Vagina (tissue), 2 donors: ENCODE measurements around the gene PAX8. TPM values are rescaled to one million over a fixed set of nuclear protein-coding genes. Genes with fewer than 3 reads are reported as not detected.

Source experiments
- DNase-seq, 2 donors: peaks; one replicate each; pipeline ENCODE4 v3.0.0-alpha.2; 2017; ENCODE audit errors: extremely low spot score in 2 of 2
- H3K27ac ChIP-seq: fragments of 200-600 bp; sonication (generic); one replicate; pipeline ENCODE4 v1.5.1; 2019
- H3K27me3 ChIP-seq: fragments of 200-600 bp; sonication (generic); one replicate; pipeline ENCODE4 v1.5.1; 2019
- H3K36me3 ChIP-seq, 2 donors: fragments of 200-600 bp; sonication (generic); one replicate each; pipeline ENCODE4 v1.5.1; 2017 to 2019
- H3K4me1 ChIP-seq: fragments of 200-600 bp; sonication (generic); one replicate; pipeline ENCODE4 v1.5.1; 2019
- H3K4me3 ChIP-seq, 2 donors: fragments of 200-600 bp; sonication (generic); 1 replicate in 1 of 2; 2 replicates in 1 of 2; pipeline ENCODE4 v1.5.1; 2016 to 2019
- H3K9me3 ChIP-seq: fragments of 200-600 bp; sonication (generic); one replicate; pipeline ENCODE4 v1.5.1; 2019
- CTCF ChIP-seq, 3 experiments: fragments of 450-650 bp in 2 of 3; fragments of 200-600 bp in 1 of 3; sonication (generic) in 1 of 3; IDR thresholded peaks; one replicate each; pipeline ENCODE4 v1.5.1; 2017 to 2019; ENCODE audit warnings: antibody characterized with exemption in 3 of 3, mild to moderate bottlenecking in 2 of 3, moderate library complexity in 2 of 3
- POLR2A ChIP-seq, 2 donors: fragments of 450-650 bp; IDR thresholded peaks; one replicate each; pipeline ENCODE4 v1.6.1; 2017; ENCODE audit warnings: antibody characterized with exemption in 2 of 2, mild to moderate bottlenecking in 2 of 2, moderate library complexity in 2 of 2
- POLR2AphosphoS5 ChIP-seq, 2 donors: sonication (generic); formaldehyde crosslinking; IDR thresholded peaks; one replicate each; pipeline ENCODE4 v1.9.0; 2017; ENCODE audit warnings: antibody characterized with exemption in 2 of 2, mild to moderate bottlenecking in 2 of 2, low read depth in 1 of 2; ENCODE audit not compliant: insufficient read depth in 1 of 2
- intact Hi-C: fragments of 100-400 bp; cut with DNase I; formaldehyde crosslinking; loops from one replicate; pipeline ENCODE4 v1.15.1; 2023
- total RNA-seq: library from RNA; depleted of rRNA; stranded (reverse); fragments of >200 nt; gene quantifications from one replicate; pipeline ENCODE4 v1.2.3, GENCODE V29; 2016

The PAX8 gene
- total RNA-seq, 1 donor from 2014 or later = 1.7 TPM

GRCh38 chr2:113240915-113241911, 37.5 kb downstream of the PAX8 start:
- Histone ChIP-seq H3K9me3 (no peaks in the 10 kb centered on the region), H3K4me1 (peaks cover 47% of the 10 kb centered on the region), H3K36me3 (no peaks in the 10 kb centered on the region), H3K27me3 (no peaks in the 10 kb centered on the region), H3K27ac (peak overlapping the region; percentile 86), H3K4me3 (no peak overlapping the region)
- intact Hi-C loops = no loop called here
- TF ChIP-seq CTCF (IDR thresholded peaks at IDR 0.05) (no peak), POLR2A (IDR thresholded peaks at IDR 0.05) (no peak), POLR2AphosphoS5 (IDR thresholded peaks at IDR 0.05; ENCODE audit: insufficient read depth in 1 of 2, low read depth in 1 of 2) (peak; percentile 73 to 83)
- peak in 1 of 2 donors; percentile 98 for DNase-seq

GRCh38 chr2:113240150-113240914, 38.4 kb downstream of the PAX8 start:
- no peak for DNase-seq
- intact Hi-C loops = no loop called here
- H3K4me3 ChIP-seq = no peak overlapping the region
- no peaks in the 10 kb centered on the region for H3K27me3 ChIP-seq
- no peaks in the 10 kb centered on the region for H3K36me3 ChIP-seq
- peak overlapping the region; percentile 86 for H3K27ac ChIP-seq
- TF ChIP-seq POLR2A (IDR thresholded peaks at IDR 0.05) (no peak), POLR2AphosphoS5 (IDR thresholded peaks at IDR 0.05; ENCODE audit: insufficient read depth in 1 of 2, low read depth in 1 of 2) (peak in 1 of 2 donors; percentile 72)
- peaks cover 38% of the 10 kb centered on the region for H3K4me1 ChIP-seq
- no peaks in the 10 kb centered on the region for H3K9me3 ChIP-seq

DNA sequence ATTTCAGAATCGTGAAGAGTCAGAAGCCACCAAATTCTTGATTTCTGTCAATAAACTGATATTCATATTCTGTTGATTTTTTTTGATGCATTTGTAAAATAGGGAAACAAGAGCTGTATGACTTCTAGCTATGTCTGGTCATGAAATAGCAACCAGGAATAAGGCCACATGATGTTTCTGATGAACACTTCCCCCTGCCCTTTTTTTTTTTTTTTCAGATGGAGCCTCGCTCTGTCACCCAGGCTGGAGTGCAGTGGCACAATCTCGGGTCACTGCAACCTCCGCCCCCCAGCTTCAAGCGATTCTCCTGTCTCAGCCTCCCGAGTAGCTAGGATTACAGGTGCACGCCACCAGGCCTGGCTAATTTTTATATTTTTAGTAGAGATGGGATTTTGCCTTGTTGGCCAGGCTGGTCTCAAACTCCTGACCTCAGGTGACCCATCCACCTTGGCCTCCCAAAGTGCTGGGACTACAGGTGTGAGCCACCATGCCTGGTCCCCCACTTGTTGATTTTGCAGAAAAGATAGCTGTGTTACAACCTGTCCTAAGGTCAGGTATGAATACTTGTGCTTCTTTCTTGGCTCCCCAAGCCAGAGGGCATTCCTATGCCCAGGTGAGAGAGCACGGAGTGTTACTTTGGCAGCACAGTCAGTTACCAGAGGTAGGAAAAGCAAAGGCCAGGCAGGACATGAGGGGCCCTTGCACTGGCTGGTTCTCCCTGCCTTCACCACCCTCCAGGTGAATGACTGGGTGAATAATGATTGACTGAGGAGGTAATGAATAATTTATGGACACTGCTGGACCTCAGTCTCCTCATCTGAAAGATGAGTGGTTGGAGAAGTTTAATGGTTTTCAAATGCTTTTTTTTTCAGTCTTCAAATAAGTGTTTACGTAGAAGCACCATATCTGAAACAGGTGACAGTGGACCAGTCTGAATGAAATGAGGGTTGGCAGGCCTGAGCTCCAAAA, 39.6 kb downstream of the PAX8 start:
- Histone ChIP-seq H3K4me1 (peaks cover 36% of the 10 kb centered on the region), H3K27me3 (no peaks in the 10 kb centered on the region), H3K9me3 (no peaks in the 10 kb centered on the region), H3K4me3 (no peak overlapping the region), H3K36me3 (no peaks in the 10 kb centered on the region), H3K27ac (peak overlapping the region; percentile 86)
- intact Hi-C loops = no loop called here
- TF ChIP-seq CTCF (IDR thresholded peaks at IDR 0.05) (no peak), POLR2A (IDR thresholded peaks at IDR 0.05) (no peak), POLR2AphosphoS5 (IDR thresholded peaks at IDR 0.05; ENCODE audit: insufficient read depth in 1 of 2, low read depth in 1 of 2) (no peak)
- DNase-seq = no peak

- Histone ChIP-seq H3K4me3 (no peak overlapping the region), H3K27ac (peak overlapping the region; percentile 16), H3K36me3 (no peaks in the 10 kb centered on the region), H3K27me3 (no peaks in the 10 kb centered on the region), H3K9me3 (no peaks in the 10 kb centered on the region), H3K4me1 (peaks cover 36% of the 10 kb centered on the region)
- TF ChIP-seq CTCF (IDR thresholded peaks at IDR 0.05) (no peak), POLR2A (IDR thresholded peaks at IDR 0.05) (no peak)
- no peak for DNase-seq
- intact Hi-C loops = no loop called here
These were observed 41.0 kb downstream of the PAX8 start for GRCh38 chr2:113237604-113238160.
